Gastrocnemius medialis (tissue), 4 donors: ENCODE measurements around the gene MMP24OS.

Experiments used
- CTCF ChIP-seq, 5 experiments: fragments of 450-650 bp in 3 of 5; fragments of 200-600 bp in 2 of 5; sonication (generic) in 2 of 5; IDR thresholded peaks in 4 of 5; conservative IDR thresholded peaks in 1 of 5; 1 replicate in 4 of 5; 2 replicates in 1 of 5; pipeline ENCODE4 v1.5.1; 2016 to 2019; ENCODE audit warnings: antibody characterized with exemption in 5 of 5, mild to moderate bottlenecking in 3 of 5, moderate library complexity in 3 of 5
- POLR2A ChIP-seq, 2 donors: fragments of 450-650 bp; IDR thresholded peaks; one replicate each; pipeline ENCODE4 v1.6.1; 2017; ENCODE audit warnings: antibody characterized with exemption in 2 of 2, mild to moderate bottlenecking in 2 of 2, moderate library complexity in 2 of 2

GRCh38 chr20:35303735-35304491 lies 26.0 kb upstream of the MMP24OS start:
- TF ChIP-seq CTCF (IDR thresholded peaks at IDR 0.05 in 4 of 5, conservative IDR thresholded peaks at IDR 0.05 in 1 of 5) = peak; percentile 68 to 95 (median 92)
- TF ChIP-seq POLR2A (IDR thresholded peaks at IDR 0.05) = no peak
